ENCODE data around the gene CCNQ. TPM values are rescaled to one million over a fixed set of nuclear protein-coding genes. Genes with fewer than 3 reads are reported as not detected.

Gene CCNQ
- total and polyA plus RNA-seq, 2 of the 8 experiments (the other 6 are each of a cell fraction or from before 2014, with no cell fraction given): 16.6 to 32.1 TPM

DNA sequence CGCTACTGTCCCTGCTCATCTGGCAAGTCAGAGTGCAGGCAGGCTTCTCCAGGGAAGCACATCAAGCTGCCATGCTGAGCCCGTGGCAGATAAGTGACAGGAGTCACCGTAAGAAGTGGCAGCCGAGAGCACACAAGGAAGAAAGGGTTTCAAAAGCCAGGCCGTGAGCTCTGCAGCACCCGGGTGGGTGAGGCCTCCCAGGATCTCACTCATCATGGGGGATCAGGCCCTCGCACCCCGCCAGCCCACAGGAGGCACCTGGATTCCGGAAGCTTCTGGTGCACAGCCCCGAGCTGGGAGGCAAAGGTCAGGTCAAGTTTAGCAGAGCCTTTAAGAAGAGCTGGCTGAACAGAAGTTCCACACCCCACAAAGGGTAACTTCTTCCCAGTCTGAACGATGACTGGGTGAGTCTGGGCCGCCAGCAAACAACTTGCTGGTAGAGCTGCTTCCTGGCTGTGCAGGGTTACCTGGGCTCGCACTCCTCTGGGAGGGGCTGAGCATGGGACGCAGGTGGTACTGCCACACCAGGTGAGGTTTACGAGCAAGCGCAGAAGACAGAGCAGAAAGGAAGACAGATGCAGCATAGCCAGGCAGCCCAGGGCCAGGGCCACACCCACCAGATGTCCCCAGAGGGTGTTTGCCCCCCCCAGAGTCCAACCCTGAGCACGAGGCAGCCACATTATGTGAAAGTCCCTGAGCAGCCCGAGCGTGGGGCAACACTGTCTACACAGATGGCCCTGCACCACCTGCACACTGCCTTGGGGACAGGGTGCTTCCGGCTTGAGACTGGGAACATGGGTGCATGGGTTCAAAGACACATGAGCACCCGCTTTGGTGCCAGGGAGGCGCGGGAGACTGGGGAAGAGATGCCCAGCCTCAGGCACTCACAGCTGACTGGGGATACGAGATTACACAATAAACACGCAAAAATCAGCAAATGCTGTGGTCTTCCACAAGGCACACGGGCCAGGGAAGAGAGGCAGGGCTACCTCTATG is 7.7 kb downstream of the CCNQ start:
- Histone ChIP-seq H2AK5ac (ENCODE audit: low read depth, low read length) (no peak overlapping the region), H3K56ac (replicated peaks; ENCODE audit: insufficient read length, low read depth, low read length) (no peak overlapping the region), H3K4me3 (ENCODE audit: extremely low read depth in 1 of 4, insufficient read depth in 2 of 4, low read depth in 3 of 4, low read length in 4 of 4) (no peak overlapping the region), H3K18ac (ENCODE audit: extremely low read depth, low read length) (no peak overlapping the region), H2BK20ac (ENCODE audit: low read length) (no peak overlapping the region), H3K36me3 (ENCODE audit: control insufficient read depth in 2 of 4, insufficient read depth in 4 of 4, low read length in 3 of 4) (0 out of 8 replicates have a peak, but pooled peaks cover 0 to 6% (median 0%) of the 10 kb centered on the region in 4 experiments), H3K79me2 (ENCODE audit: control insufficient read depth in 1 of 2, insufficient read depth in 2 of 2, low read length in 2 of 2) (no peaks in the 10 kb centered on the region), H3K4me1 (replicated peaks in 1 of 4; ENCODE audit: control insufficient read depth in 3 of 4, insufficient read depth in 4 of 4, low read length in 3 of 4) (no peaks in the 10 kb centered on the region), H3K4ac (replicated peaks; ENCODE audit: insufficient read length, low read depth, low read length) (no peak overlapping the region), H4K91ac (replicated peaks; ENCODE audit: insufficient read length, low read length) (no peak overlapping the region), H4K5ac (ENCODE audit: insufficient read length, low read depth, low read length) (no peak overlapping the region), H4K20me1 (replicated peaks in 1 of 2; ENCODE audit: control insufficient read depth in 1 of 2, insufficient read depth in 2 of 2, low read length in 2 of 2) (peaks cover 0 to 1% of the 10 kb centered on the region in 2 experiments), H3K27me3 (replicated peaks in 1 of 4; ENCODE audit: control insufficient read depth in 3 of 4, extremely low read depth in 1 of 4, insufficient read depth in 3 of 4, low read length in 3 of 4) (no peaks in the 10 kb centered on the region), H3K79me1 (ENCODE audit: low read depth, low read length) (no peaks in the 10 kb centered on the region), H2AFZ (ENCODE audit: low read length) (no peak overlapping the region), H4K8ac (ENCODE audit: extremely low read depth, insufficient read depth, low read length) (no peak overlapping the region), H2BK120ac (replicated peaks; ENCODE audit: low read depth, low read length) (no peak overlapping the region), H3K9me3 (ENCODE audit: insufficient read depth in 2 of 2, low read depth in 1 of 2, low read length in 1 of 2) (no peaks in the 10 kb centered on the region), H3K4me2 (ENCODE audit: insufficient read depth in 1 of 2, low read depth in 2 of 2, low read length in 2 of 2) (no peak overlapping the region), H3K27ac (ENCODE audit: low read depth, low read length) (no peak overlapping the region), H2BK15ac (ENCODE audit: low read length) (no peak overlapping the region), H3K9ac (replicated peaks in 1 of 4; ENCODE audit: extremely low read depth in 1 of 4, low read depth in 3 of 4, low read length in 3 of 4) (no peak overlapping the region), H3K23ac (ENCODE audit: insufficient read length) (no peak overlapping the region), H3K23me2 (ENCODE audit: low read depth, low read length) (no peaks in the 10 kb centered on the region), H2BK12ac (ENCODE audit: low read depth, low read length) (no peak overlapping the region), H3K14ac (ENCODE audit: insufficient read length) (no peak overlapping the region), H2BK5ac (ENCODE audit: low read depth, low read length) (no peak overlapping the region)
- ChIA-PET POLR2A (ENCODE audit: partially characterized antibody) (no interaction called here), CTCF (ENCODE audit: partially characterized antibody) (interaction anchor here (0.5 to 1.7 kb wide), 7 partner anchors 10 to 240 kb away, joined by 3 to 6 read pairs (median 4); no protein-coding TSS in a partner anchor)
- 90% methylated on average over 22 of the region's 26 CpGs; no CpG with 5 or more reads in 1 of the 2 experiments for WGBS, 2 experiments (ENCODE audit: extremely low coverage in 1 of 2, insufficient coverage in 1 of 2, insufficient read length in 1 of 2, insufficient replicate concordance in 2 of 2, low coverage in 1 of 2, low lambda C conversion rate in 2 of 2, missing lambda C conversion rate in 1 of 2)
- TF ChIP-seq POLR2A (IDR thresholded peaks at IDR 0.05; ENCODE audit: control extremely low read depth in 1 of 2, low read depth in 2 of 2, low read length in 2 of 2) (no peak), RAD21 (IDR thresholded peaks at IDR 0.05 in 1 of 2, conservative IDR thresholded peaks at IDR 0.05 in 1 of 2; ENCODE audit: low read depth in 2 of 2, low read length in 2 of 2) (no peak)
- no peak for FAIRE-seq
- DNase-seq (ENCODE audit: low read depth in 1 of 2, low spot score in 2 of 2): no peak

All from H1 (cell line).